ENCODE results near the gene MTMR4.
A peak's percentile ranks its signal among the peaks of the same experiment; 100 is the strongest.

MTMR4 gene

DNA sequence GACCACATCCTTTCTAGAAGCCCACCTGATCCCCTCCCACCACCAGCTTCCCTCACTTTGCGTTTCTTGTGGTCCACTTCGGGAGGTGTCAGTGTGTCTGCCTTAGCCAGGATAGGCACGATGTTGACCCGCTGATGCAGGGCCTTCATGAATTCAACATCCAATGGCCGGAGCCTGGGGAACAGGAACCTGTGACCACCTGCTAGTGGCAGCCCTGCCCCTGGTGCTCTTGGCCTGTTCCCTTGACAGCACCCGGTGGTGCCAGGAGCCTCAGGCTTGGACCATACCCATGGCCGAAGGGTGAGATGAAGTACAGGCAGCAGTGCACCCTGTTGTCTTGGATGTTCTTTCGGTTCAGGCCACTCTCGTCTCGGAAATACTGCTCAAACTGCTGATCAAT lies 7.2 kb upstream of the MTMR4 start:
- no peaks in the 10 kb centered on the region for H3K27me3 ChIP-seq (replicated peaks)
- no peak overlapping the region for H3K27ac ChIP-seq
- H3K4me3 ChIP-seq (ENCODE audit: low read depth, low read length), result no peak overlapping the region
- in situ Hi-C loops (cut with HindIII; ENCODE audit: low pct_ligation_motif_present, low sequenced_read_pairs), result no loop called here
- TF ChIP-seq, protein P1, sequence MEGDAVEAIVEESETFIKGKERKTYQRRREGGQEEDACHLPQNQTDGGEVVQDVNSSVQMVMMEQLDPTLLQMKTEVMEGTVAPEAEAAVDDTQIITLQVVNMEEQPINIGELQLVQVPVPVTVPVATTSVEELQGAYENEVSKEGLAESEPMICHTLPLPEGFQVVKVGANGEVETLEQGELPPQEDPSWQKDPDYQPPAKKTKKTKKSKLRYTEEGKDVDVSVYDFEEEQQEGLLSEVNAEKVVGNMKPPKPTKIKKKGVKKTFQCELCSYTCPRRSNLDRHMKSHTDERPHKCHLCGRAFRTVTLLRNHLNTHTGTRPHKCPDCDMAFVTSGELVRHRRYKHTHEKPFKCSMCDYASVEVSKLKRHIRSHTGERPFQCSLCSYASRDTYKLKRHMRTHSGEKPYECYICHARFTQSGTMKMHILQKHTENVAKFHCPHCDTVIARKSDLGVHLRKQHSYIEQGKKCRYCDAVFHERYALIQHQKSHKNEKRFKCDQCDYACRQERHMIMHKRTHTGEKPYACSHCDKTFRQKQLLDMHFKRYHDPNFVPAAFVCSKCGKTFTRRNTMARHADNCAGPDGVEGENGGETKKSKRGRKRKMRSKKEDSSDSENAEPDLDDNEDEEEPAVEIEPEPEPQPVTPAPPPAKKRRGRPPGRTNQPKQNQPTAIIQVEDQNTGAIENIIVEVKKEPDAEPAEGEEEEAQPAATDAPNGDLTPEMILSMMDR (IDR thresholded peaks at IDR 0.05; ENCODE audit: low read depth, low read length, missing control alignments), result no peak
- no peak for DNase-seq
- no peaks in the 10 kb centered on the region for H3K36me3 ChIP-seq (replicated peaks)

DNA sequence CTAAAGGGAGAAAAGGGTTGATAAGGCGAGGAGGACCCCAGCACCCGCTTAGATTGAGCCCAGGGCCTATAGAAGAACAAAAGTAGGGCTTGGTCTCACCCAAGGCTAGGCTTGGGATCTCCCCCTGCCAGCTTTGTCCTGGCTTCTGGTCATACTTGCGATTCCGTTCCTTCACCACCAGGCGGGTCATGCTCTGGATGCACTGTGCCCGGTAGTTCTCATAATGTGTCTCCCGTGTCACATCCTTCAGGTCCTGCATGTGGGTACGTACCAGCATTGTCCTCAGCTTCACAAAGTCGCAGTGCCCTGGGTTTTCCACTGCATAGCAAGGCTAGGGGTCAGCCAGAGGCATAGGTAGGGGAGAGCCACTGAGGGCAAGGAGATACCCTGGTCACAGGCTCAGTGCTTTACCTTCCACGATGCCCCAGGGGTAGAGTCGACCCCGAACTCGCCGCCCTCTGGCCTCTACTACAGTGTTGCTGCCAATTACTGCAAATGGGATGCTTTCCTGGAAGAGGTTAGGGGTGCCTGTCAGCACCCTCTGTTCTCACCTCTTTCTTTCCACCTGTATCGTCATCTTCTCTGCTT lies 6.5 kb upstream of the MTMR4 start:
- DNase-seq, result no peak
- TF ChIP-seq, protein P1 (IDR thresholded peaks at IDR 0.05; ENCODE audit: low read depth, low read length, missing control alignments), result peak; percentile 77
- Histone ChIP-seq H3K36me3 (replicated peaks) (no peaks in the 10 kb centered on the region), H3K27me3 (replicated peaks) (no peaks in the 10 kb centered on the region), H3K4me3 (ENCODE audit: low read depth, low read length) (no peak overlapping the region), H3K27ac (no peak overlapping the region)
- in situ Hi-C loops (cut with HindIII; ENCODE audit: low pct_ligation_motif_present, low sequenced_read_pairs), result no loop called here

DNA sequence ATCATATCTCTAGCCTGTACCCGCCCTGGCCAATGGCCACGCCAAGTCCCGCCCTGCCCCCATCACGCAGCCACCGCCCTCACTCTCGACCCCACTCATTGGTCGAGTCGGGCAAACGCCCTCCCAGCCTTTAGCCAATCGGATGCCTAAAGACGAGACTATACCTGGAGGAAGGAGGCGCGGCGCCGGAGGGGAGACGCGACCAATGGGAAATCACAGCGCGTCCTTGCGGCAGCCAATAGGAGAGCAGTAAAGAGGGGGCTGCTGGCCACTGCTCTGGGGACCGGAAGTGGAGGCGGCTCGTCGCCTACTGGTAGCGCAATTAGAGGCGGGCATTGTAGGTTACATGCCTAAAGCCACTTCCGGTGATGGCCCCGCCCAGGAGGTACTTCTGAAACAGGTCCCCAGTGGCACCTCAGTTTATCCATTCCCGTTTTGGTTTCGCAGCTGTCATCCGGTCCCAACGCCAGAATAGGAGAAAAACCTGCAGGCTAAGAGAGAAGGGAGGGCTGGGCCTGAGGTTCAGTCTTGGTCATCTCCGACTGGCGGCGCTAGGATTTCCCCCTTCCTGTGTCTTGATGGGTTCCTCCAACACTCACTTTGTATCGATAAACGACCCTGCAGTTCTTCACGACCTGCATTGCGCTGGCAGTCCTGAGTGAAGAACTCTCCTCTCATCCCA lies 3.6 kb upstream of the MTMR4 start:
- in situ Hi-C loops (cut with HindIII; ENCODE audit: low pct_ligation_motif_present, low sequenced_read_pairs), result no loop called here
- H3K27ac ChIP-seq, result peak overlapping the region; percentile 72
- no peaks in the 10 kb centered on the region for H3K36me3 ChIP-seq (replicated peaks)
- peak overlapping the region; percentile 77 for H3K4me3 ChIP-seq (ENCODE audit: low read depth, low read length)
- H3K27me3 ChIP-seq (replicated peaks), result no peaks in the 10 kb centered on the region
- peak; percentile 100 for DNase-seq
- TF ChIP-seq, protein P1 (IDR thresholded peaks at IDR 0.05; ENCODE audit: low read depth, low read length, missing control alignments), result no peak

DNA sequence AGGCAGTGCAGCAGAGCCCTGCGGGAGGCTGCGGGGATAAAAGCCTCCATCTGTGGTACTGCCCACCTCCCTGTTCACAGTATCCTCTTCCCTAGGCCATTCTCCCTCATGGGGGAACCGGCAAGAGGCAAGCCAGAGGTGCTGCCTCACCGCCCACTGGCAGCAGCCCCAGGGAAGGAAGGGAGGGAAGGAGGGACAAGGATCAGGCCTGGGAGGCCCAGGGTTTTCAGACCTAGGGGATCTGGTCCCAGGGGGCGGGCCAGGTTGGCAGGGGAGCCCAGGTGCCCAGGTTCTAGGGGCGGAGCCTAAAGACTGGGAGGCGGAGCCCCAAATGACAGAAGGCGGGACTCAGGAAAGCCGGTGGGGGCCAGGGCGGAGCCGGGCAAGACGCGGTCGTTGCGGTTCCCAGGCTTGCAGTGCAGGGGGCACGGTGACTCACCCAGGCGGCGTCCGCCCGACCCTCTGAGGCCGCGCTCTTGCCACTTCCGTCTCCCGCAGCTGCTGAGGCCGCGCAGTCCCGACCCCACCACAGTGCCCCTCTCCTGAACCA lies 3.0 kb upstream of the MTMR4 start:
- Histone ChIP-seq H3K27me3 (replicated peaks) (no peaks in the 10 kb centered on the region), H3K36me3 (replicated peaks) (no peaks in the 10 kb centered on the region), H3K4me3 (ENCODE audit: low read depth, low read length) (peak overlapping the region; percentile 77), H3K27ac (peak overlapping the region; percentile 23)
- in situ Hi-C loops (cut with HindIII; ENCODE audit: low pct_ligation_motif_present, low sequenced_read_pairs), result no loop called here
- no peak for DNase-seq
- TF ChIP-seq, protein P1 (IDR thresholded peaks at IDR 0.05; ENCODE audit: low read depth, low read length, missing control alignments), result no peak

DNA sequence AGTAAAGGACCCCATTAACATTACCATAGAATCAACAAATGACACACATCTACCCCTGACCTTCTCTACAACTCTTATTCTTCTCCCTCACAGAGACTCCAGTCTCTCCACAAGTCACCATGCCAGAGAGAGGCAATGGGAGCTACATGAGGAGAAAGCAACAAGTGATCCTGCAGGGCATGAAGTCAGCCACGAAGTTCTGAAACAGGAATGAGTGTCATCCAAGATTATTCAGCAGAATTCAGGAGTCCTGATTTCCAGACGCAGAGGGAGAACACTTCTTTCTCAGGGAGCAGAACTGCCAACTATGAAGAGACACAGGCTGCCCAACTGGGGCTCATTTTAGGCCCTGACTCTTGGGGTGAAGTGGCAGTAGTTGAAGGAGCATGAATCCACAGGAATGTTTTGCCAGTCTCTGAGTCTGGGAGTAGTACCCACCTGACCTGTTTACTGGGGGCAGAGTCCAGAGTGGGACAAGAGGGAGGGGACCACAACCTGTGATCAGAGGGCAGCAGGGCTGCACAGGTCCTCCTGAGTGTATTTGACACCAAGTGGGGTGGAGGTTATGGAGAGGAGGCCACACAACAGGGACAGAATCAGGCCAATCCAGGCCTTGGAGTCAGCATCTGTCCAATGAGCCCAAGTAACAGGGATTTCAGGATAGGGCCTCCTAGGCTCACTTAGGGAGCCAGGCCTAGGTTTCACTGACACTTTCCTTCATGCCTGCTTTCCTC lies 2.4 kb upstream of the MTMR4 start:
- Histone ChIP-seq H3K36me3 (replicated peaks) (no peaks in the 10 kb centered on the region), H3K27ac (no peak overlapping the region), H3K27me3 (replicated peaks) (no peaks in the 10 kb centered on the region), H3K4me3 (ENCODE audit: low read depth, low read length) (peak overlapping the region; percentile 77)
- TF ChIP-seq, protein P1 (IDR thresholded peaks at IDR 0.05; ENCODE audit: low read depth, low read length, missing control alignments), result no peak
- no peak for DNase-seq
- in situ Hi-C loops (cut with HindIII; ENCODE audit: low pct_ligation_motif_present, low sequenced_read_pairs), result no loop called here
